Activated CD8-positive, alpha-beta T cell treated with anti-CD3 and anti-CD28 coated beads, Interleukin-2, amount 10 ng/mL, durations not matched to agents 7 days and 5 days (primary cell): ENCODE data around the gene PPP1R7. TPM values are rescaled to one million over a fixed set of nuclear protein-coding genes. Genes with fewer than 3 reads are reported as not detected.
A peak's percentile ranks its signal among the peaks of the same experiment; 100 is the strongest.
"Not testable (repeated sequence)": the region's sequence is repeated elsewhere in the genome, so short reads cannot be mapped to it uniquely, and the experiment has no call there.

Source experiments
- ATAC-seq: fragments of 150-1000 bp; cut with Tn5 transposase; one replicate; pipeline ENCODE4 v1.10.0; 2021; ENCODE audit warnings: moderate library complexity
- CTCF ChIA-PET: fragments of 350-600 bp; sonication (Branson Sonifier 250); formaldehyde crosslinking; loops from one replicate; lab custom pipeline; 2021; ENCODE audit warnings: antibody characterized with exemption; lab: Charles Lee
- POLR2A ChIA-PET: fragments of 350-600 bp; sonication (Branson Sonifier 250); formaldehyde crosslinking; loops from one replicate; lab custom pipeline; 2021; ENCODE audit warnings: antibody characterized with exemption; lab: Charles Lee
- DNase-seq: peaks from one replicate; pipeline ENCODE4 v3.0.0-alpha.2; 2020
- H3K27ac Mint-ChIP-seq: one replicate; pipeline ENCODE4 v1.8.0; 2021; ENCODE audit warnings: mild to moderate bottlenecking, mixed read lengths
- H3K27me3 Mint-ChIP-seq: one replicate; pipeline ENCODE4 v1.8.0; 2021; ENCODE audit warnings: low read depth, mixed read lengths
- H3K36me3 Mint-ChIP-seq: one replicate; pipeline ENCODE4 v1.8.0; 2021; ENCODE audit warnings: low read depth, mixed read lengths
- H3K4me1 Mint-ChIP-seq: one replicate; pipeline ENCODE4 v1.8.0; 2021; ENCODE audit warnings: low read depth, mixed read lengths
- H3K4me3 Mint-ChIP-seq: one replicate; pipeline ENCODE4 v1.8.0; 2021; ENCODE audit warnings: mild to moderate bottlenecking, mixed read lengths
- H3K9me3 Mint-ChIP-seq: one replicate; pipeline ENCODE4 v1.8.0; 2022; ENCODE audit warnings: mixed read lengths; ENCODE audit not compliant: insufficient read depth
- total RNA-seq, 2 experiments: library from RNA; stranded (reverse); gene quantifications; one replicate each; pipeline ENCODE4 v1.2.3, GENCODE V29; 2021

Gene PPP1R7, protein sequence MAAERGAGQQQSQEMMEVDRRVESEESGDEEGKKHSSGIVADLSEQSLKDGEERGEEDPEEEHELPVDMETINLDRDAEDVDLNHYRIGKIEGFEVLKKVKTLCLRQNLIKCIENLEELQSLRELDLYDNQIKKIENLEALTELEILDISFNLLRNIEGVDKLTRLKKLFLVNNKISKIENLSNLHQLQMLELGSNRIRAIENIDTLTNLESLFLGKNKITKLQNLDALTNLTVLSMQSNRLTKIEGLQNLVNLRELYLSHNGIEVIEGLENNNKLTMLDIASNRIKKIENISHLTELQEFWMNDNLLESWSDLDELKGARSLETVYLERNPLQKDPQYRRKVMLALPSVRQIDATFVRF
- 10 to 100 TPM; 90.8 to 97.2 TPM for total RNA-seq

- no peaks in the 10 kb centered on the region for H3K27me3 Mint-ChIP-seq
- H3K4me3 Mint-ChIP-seq: peak within 1 kb of the TSS; percentile 96
- H3K27ac Mint-ChIP-seq: peak within 1 kb of the TSS; percentile 91
- ATAC-seq (peak; percentile 83), DNase-seq (peak; percentile 96)
- POLR2A ChIA-PET: interaction anchor here (0.6 to 5.1 kb wide), 10 partner anchors 10 to 141 kb away, joined by 3 to 37 read pairs (median 4); partner anchors contain the start of gene MTERF4
- peaks cover 36% of the 10 kb centered on the region for H3K4me1 Mint-ChIP-seq
- no peaks in the 10 kb centered on the region for H3K9me3 Mint-ChIP-seq
- H3K36me3 Mint-ChIP-seq: peaks cover 14% of the 10 kb centered on the region
- CTCF ChIA-PET: interaction anchor here (0.8 to 4.4 kb wide), 8 partner anchors 18 to 710 kb away, joined by 3 to 30 read pairs (median 3); partner anchors contain the start of gene MTERF4
Measured at GRCh38 chr2:241149925-241150659, at the start of gene PPP1R7. PPP1R7 (plus strand) TSS chr2:241150467; CDS start chr2:241150496, 29 bp downstream.

DNA sequence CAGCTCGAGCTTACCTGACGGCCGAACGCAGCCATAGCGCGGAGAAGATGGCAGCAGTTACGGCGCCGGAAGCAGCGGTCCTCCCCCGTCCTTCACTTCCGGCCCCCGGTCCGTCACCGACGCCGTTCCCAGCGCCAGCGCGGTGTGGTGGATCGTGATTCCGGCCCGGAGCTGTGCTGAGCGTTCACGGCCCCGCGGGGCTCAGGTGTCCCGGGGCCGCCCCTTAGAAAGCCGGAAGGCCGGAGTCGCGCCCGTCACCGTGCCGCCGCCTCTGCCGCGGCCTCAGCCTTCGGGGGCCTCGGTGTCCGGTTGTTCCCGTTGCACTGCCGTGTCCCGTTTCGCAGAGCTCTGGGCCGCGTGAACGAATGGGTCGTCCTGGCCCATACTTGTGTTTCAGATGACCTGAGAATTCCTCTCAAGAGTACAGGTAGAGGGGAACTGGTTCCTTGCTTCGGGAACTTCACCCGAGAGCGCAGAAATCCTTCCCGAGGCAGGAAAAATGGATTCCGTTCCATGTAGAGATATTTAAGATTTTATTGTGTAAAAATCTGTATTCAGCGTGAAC lies 47.9 kb upstream of the PPP1R7 start, which contains the start of gene MTERF4:
MTERF4 (minus strand) TSS at position 49 of the 565 bp plus-strand sequence; CDS start at position 35, 14 bp downstream.
- H3K27ac Mint-ChIP-seq: peak within 1 kb of the TSS; percentile 98

DNA sequence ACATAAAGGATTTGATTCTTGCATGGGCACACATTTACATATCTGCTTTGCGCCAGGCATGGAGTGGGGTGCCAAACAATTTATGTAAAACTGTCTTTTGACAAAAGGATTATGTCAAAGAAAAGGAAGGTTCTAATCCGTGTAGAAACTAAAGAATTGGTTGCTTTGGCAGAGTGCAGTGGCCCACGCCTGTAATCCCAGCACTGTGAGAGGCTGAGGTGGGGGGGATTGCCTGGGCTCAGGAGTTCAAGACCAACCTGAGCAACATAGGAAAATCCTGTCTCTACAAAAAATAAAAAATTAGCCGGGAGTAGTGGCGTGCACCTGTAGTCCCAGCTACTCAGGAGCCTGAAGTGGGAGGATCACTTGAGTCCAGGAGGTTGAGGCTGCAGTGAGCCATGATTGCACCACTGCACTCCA lies 47.1 kb upstream of the PPP1R7 start:
- H3K27ac Mint-ChIP-seq: peak overlapping the region; percentile 98
- ATAC-seq (no peak), DNase-seq (no peak)
- no peaks in the 10 kb centered on the region for H3K27me3 Mint-ChIP-seq
- H3K36me3 Mint-ChIP-seq: peaks cover 26% of the 10 kb centered on the region
- peak overlapping the region; percentile 96 for H3K4me3 Mint-ChIP-seq
- ChIA-PET POLR2A (no interaction called here), CTCF (interaction anchor here (1.7 to 1.8 kb wide), 2 partner anchors 25 to 46 kb away, joined by 4 to 7 read pairs; partner anchors contain the start of gene PASK)
- peaks cover 41% of the 10 kb centered on the region for H3K4me1 Mint-ChIP-seq
- H3K9me3 Mint-ChIP-seq: no peaks in the 10 kb centered on the region

More for the DNA sequence above, 47.9 kb upstream of the PPP1R7 start, which contains the start of gene MTERF4:
- no peaks in the 10 kb centered on the region for H3K27me3 Mint-ChIP-seq
- DNase-seq (peak; percentile 89), ATAC-seq (peak; percentile 97)
- peaks cover 28% of the 10 kb centered on the region for H3K36me3 Mint-ChIP-seq
- ChIA-PET CTCF (interaction anchor here (0.9 to 2.1 kb wide), 4 partner anchors 13 to 49 kb away, joined by 3 to 8 read pairs (median 6); partner anchors contain the start of gene PPP1R7), POLR2A (interaction anchor here (0.5 to 2.0 kb wide), 8 partner anchors 8 to 478 kb away, joined by 3 to 18 read pairs (median 6); partner anchors contain the start of genes PASK and PPP1R7)
- H3K9me3 Mint-ChIP-seq: no peaks in the 10 kb centered on the region
- peaks cover 41% of the 10 kb centered on the region for H3K4me1 Mint-ChIP-seq
- H3K4me3 Mint-ChIP-seq: peak within 1 kb of the TSS; percentile 96

GRCh38 chr2:241104611-241105010 lies 45.7 kb upstream of the PPP1R7 start:
- H3K27ac Mint-ChIP-seq, H3K9me3 Mint-ChIP-seq, DNase-seq, POLR2A ChIA-PET, H3K4me3 Mint-ChIP-seq, H3K27me3 Mint-ChIP-seq, ATAC-seq: not testable (repeated sequence)
- peaks cover 49% of the 10 kb centered on the region for H3K4me1 Mint-ChIP-seq
- H3K36me3 Mint-ChIP-seq: peaks cover 25% of the 10 kb centered on the region
- CTCF ChIA-PET: interaction anchor here (0.8 to 1.8 kb wide), 2 partner anchors 27 to 45 kb away, joined by 3 to 4 read pairs; partner anchors contain the start of gene PASK

GRCh38 chr2:241105641-241106040 lies 44.6 kb upstream of the PPP1R7 start:
- peaks cover 51% of the 10 kb centered on the region for H3K4me1 Mint-ChIP-seq
- ChIA-PET CTCF (no interaction called here), POLR2A (no interaction called here)

GRCh38 chr2:241107031-241107783 lies 43.1 kb upstream of the PPP1R7 start:
- peaks cover 33% of the 10 kb centered on the region for H3K36me3 Mint-ChIP-seq
- ChIA-PET POLR2A (interaction anchor here (0.6 to 0.8 kb wide), 2 partner anchors 11 to 526 kb away, joined by 3 read pairs; no protein-coding TSS in a partner anchor), CTCF (no interaction called here)
- ATAC-seq (no peak), DNase-seq (no peak)
- H3K9me3 Mint-ChIP-seq: no peaks in the 10 kb centered on the region
- no peak overlapping the region for H3K27ac Mint-ChIP-seq
- H3K4me1 Mint-ChIP-seq: peaks cover 60% of the 10 kb centered on the region
- H3K27me3 Mint-ChIP-seq: no peaks in the 10 kb centered on the region
- no peak overlapping the region for H3K4me3 Mint-ChIP-seq

More at GRCh38 chr2:241105641-241106040, 44.6 kb upstream of the PPP1R7 start:
- Mint-ChIP-seq H3K9me3 (no peaks in the 10 kb centered on the region), H3K27ac (no peak overlapping the region), H3K36me3 (peaks cover 25% of the 10 kb centered on the region), H3K4me3 (no peak overlapping the region), H3K27me3 (no peaks in the 10 kb centered on the region)
- DNase-seq (no peak), ATAC-seq (no peak)

GRCh38 chr2:241108271-241109209 lies 41.7 kb upstream of the PPP1R7 start:
- ChIA-PET POLR2A (interaction anchor here (0.7 to 2.4 kb wide), 4 partner anchors 8 to 510 kb away, joined by 3 to 11 read pairs (median 5); partner anchors contain the start of genes PASK and PPP1R7), CTCF (no interaction called here)
- Mint-ChIP-seq H3K4me3 (peak overlapping the region; percentile 59), H3K27me3 (no peaks in the 10 kb centered on the region), H3K9me3 (no peaks in the 10 kb centered on the region), H3K36me3 (peaks cover 31% of the 10 kb centered on the region), H3K4me1 (peaks cover 58% of the 10 kb centered on the region), H3K27ac (peak overlapping the region; percentile 97)
- peak; percentile 13 for ATAC-seq
- peak; percentile 58 for DNase-seq

- Mint-ChIP-seq H3K4me1 (peaks cover 52% of the 10 kb centered on the region), H3K27me3 (no peaks in the 10 kb centered on the region), H3K9me3 (no peaks in the 10 kb centered on the region), H3K36me3 (peaks cover 35% of the 10 kb centered on the region), H3K27ac (peak overlapping the region; percentile 97), H3K4me3 (peak overlapping the region; percentile 59)
- ChIA-PET CTCF (interaction anchor here (1.0 to 1.2 kb wide), 2 partner anchors 32 to 40 kb away, joined by 3 read pairs; partner anchors contain the start of gene PASK), POLR2A (interaction anchor here (1.7 to 5.1 kb wide), 5 partner anchors 7 to 40 kb away, joined by 5 to 37 read pairs (median 11); partner anchors contain the start of genes MTERF4, PASK and PPP1R7)
- ATAC-seq (peak; percentile 38), DNase-seq (no peak)
Measured at GRCh38 chr2:241109210-241110088, 40.8 kb upstream of the PPP1R7 start.

GRCh38 chr2:241110089-241110606 lies 40.1 kb upstream of the PPP1R7 start:
- H3K4me1 Mint-ChIP-seq: peaks cover 52% of the 10 kb centered on the region
- CTCF ChIA-PET: interaction anchor here (1.0 to 1.2 kb wide), 2 partner anchors 32 to 39 kb away, joined by 3 read pairs; partner anchors contain the start of gene PASK
- DNase-seq (no peak), ATAC-seq (peak; percentile 5)
- H3K4me3 Mint-ChIP-seq: peak overlapping the region; percentile 73
- no peaks in the 10 kb centered on the region for H3K9me3 Mint-ChIP-seq
- POLR2A ChIA-PET: interaction anchor here (0.6 to 5.1 kb wide), 8 partner anchors 8 to 205 kb away, joined by 3 to 37 read pairs (median 6); partner anchors contain the start of genes HDLBP, MTERF4, PASK and PPP1R7
- H3K36me3 Mint-ChIP-seq: peaks cover 40% of the 10 kb centered on the region
- no peaks in the 10 kb centered on the region for H3K27me3 Mint-ChIP-seq
- peak overlapping the region; percentile 97 for H3K27ac Mint-ChIP-seq
